PFSK-1 (cell line): ENCODE data around the gene TYRO3.

Experiments used
- POLR2AphosphoS5 ChIP-seq: IDR thresholded peaks from 2 replicates; pipeline ENCODE4 v1.6.1; 2012; ENCODE audit warnings: low read depth, mild to moderate bottlenecking, control low read depth, low read length, moderate library complexity
- TAF1 ChIP-seq: IDR thresholded peaks from 2 replicates; pipeline ENCODE4 v1.6.1; 2012; ENCODE audit warnings: low read length, control low read depth, borderline replicate concordance; ENCODE audit not compliant: insufficient read depth
- TF ChIP-seq, protein P1 (sequence below), 2 experiments: IDR thresholded peaks; 2 replicates each; pipeline versions ENCODE4 v1.6.1 to v1.8.0; 2011 to 2012; ENCODE audit warnings: low read depth in 2 of 2, low read length in 2 of 2, control low read depth in 1 of 2, inconsistent platforms in 1 of 2, mild to moderate bottlenecking in 1 of 2, moderate library complexity in 1 of 2; ENCODE audit not compliant: insufficient read depth in 1 of 2

DNA sequence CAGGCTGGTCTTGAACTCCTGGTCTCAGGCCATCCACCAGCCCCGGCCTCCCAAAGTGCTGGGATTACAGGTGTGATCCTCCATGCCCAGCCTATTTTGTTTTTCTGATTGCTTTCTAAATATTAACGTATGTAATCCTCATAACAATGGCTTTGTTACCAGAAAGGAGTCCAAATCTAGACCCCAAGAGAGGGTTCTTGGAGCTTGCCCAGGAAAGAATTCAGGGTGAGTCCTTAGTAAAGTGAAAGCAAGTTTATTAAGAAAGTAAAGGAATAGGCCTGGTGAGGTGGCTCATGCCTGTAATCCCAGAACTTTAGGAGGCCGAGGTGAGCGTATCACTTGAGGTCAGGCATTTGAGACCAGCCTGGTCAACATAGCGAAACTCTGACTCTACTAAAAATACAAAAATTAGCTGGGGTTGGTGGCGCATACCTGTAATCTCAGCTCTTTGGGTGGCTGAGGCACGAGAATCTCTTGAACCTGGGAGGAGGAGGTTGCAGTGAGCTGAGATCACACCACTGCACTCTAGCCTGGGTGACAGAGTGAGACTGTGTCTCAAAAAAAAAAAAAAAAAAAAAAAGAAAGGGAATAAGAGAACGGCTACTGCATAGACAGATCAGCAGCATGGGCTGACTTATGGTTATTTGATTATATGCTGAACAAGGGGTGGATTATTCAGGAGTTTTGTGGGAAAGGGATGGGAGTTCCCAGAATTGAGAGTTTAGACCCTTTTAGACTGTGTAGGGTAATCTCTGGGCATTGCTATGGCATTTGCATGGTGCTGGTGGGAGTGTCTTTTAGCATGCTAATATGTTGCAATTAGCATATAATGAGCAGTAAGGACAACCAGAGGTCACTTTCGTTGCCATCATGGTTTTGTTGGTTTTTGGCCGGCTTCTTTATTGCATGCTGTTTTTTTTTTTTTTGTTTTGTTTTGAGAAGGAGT lies 36.1 kb downstream of the TYRO3 start:
- TF ChIP-seq, protein P1, sequence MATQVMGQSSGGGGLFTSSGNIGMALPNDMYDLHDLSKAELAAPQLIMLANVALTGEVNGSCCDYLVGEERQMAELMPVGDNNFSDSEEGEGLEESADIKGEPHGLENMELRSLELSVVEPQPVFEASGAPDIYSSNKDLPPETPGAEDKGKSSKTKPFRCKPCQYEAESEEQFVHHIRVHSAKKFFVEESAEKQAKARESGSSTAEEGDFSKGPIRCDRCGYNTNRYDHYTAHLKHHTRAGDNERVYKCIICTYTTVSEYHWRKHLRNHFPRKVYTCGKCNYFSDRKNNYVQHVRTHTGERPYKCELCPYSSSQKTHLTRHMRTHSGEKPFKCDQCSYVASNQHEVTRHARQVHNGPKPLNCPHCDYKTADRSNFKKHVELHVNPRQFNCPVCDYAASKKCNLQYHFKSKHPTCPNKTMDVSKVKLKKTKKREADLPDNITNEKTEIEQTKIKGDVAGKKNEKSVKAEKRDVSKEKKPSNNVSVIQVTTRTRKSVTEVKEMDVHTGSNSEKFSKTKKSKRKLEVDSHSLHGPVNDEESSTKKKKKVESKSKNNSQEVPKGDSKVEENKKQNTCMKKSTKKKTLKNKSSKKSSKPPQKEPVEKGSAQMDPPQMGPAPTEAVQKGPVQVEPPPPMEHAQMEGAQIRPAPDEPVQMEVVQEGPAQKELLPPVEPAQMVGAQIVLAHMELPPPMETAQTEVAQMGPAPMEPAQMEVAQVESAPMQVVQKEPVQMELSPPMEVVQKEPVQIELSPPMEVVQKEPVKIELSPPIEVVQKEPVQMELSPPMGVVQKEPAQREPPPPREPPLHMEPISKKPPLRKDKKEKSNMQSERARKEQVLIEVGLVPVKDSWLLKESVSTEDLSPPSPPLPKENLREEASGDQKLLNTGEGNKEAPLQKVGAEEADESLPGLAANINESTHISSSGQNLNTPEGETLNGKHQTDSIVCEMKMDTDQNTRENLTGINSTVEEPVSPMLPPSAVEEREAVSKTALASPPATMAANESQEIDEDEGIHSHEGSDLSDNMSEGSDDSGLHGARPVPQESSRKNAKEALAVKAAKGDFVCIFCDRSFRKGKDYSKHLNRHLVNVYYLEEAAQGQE (IDR thresholded peaks at IDR 0.05; ENCODE audit: insufficient read depth in 1 of 2, low read depth in 2 of 2, low read length in 2 of 2), result no peak
- no peak for TF ChIP-seq POLR2AphosphoS5
- TF ChIP-seq TAF1, result no peak
